Chondrocyte (in vitro differentiated cells): ENCODE data around the gene XPR1. TPM values are rescaled to one million over a fixed set of nuclear protein-coding genes. Genes with fewer than 3 reads are reported as not detected.
"Not testable (repeated sequence)": the region's sequence is repeated elsewhere in the genome, so short reads cannot be mapped to it uniquely, and the experiment has no call there.

Source experiments
- DNase-seq: peaks from one replicate; pipeline ENCODE4 v3.0.0; 2021; ENCODE audit warnings: mixed read lengths, low spot score
- H3K27ac Mint-ChIP-seq: one replicate; pipeline ENCODE4 v1.8.0; 2021; ENCODE audit warnings: mild to moderate bottlenecking, moderate library complexity, mixed read lengths; ENCODE audit not compliant: unreplicated experiment
- H3K27me3 Mint-ChIP-seq: 2 replicates; pipeline ENCODE4 v1.8.0; 2021; ENCODE audit warnings: low read depth, mixed read lengths
- H3K36me3 Mint-ChIP-seq: 2 replicates; pipeline ENCODE4 v1.8.0; 2021; ENCODE audit warnings: low read depth, mixed read lengths
- H3K4me1 Mint-ChIP-seq: 2 replicates; pipeline ENCODE4 v1.8.0; 2021; ENCODE audit warnings: low read depth, mild to moderate bottlenecking, mixed read lengths
- H3K4me3 Mint-ChIP-seq: one replicate; pipeline ENCODE4 v1.8.0; 2021; ENCODE audit warnings: mild to moderate bottlenecking, moderate library complexity, mixed read lengths; ENCODE audit not compliant: unreplicated experiment
- H3K9me3 Mint-ChIP-seq: 2 replicates; pipeline ENCODE4 v1.8.0; 2021; ENCODE audit warnings: low read depth, mixed read lengths
- CTCF ChIP-seq: fragments of 200-600 bp; sonication (generic); IDR thresholded peaks from 2 replicates; pipeline ENCODE4 v1.5.0; 2021; ENCODE audit warnings: antibody characterized with exemption, mild to moderate bottlenecking, moderate library complexity
- total RNA-seq: library from RNA; stranded (reverse); gene quantifications from 3 replicates; pipeline ENCODE4 v1.2.1, GENCODE V29; 2021

XPR1 gene
- total RNA-seq, 1 donor from 2014 or later, result 24.9 TPM

GRCh38 chr1:180695282-180695681 lies 63.5 kb downstream of the XPR1 start:
- no peaks in the 10 kb centered on the region for H3K27me3 Mint-ChIP-seq
- TF ChIP-seq CTCF, result no peak
- peaks cover 15% of the 10 kb centered on the region for H3K36me3 Mint-ChIP-seq
- peaks cover 10% of the 10 kb centered on the region for H3K4me1 Mint-ChIP-seq
- peaks cover 31% of the 10 kb centered on the region for H3K9me3 Mint-ChIP-seq
- no peak overlapping the region for H3K27ac Mint-ChIP-seq
- no peak overlapping the region for H3K4me3 Mint-ChIP-seq
- DNase-seq, result no peak

- no peak for TF ChIP-seq CTCF
- peaks cover 9% of the 10 kb centered on the region for H3K4me1 Mint-ChIP-seq
- H3K4me3 Mint-ChIP-seq, result no peak overlapping the region
- H3K27ac Mint-ChIP-seq, result no peak overlapping the region
- peaks cover 15% of the 10 kb centered on the region for H3K36me3 Mint-ChIP-seq
- H3K9me3 Mint-ChIP-seq, result peaks cover 31% of the 10 kb centered on the region
- no peak for DNase-seq
- no peaks in the 10 kb centered on the region for H3K27me3 Mint-ChIP-seq
Observed at GRCh38 chr1:180696361-180696760, 64.5 kb downstream of the XPR1 start.

GRCh38 chr1:180698580-180698979 lies 66.8 kb downstream of the XPR1 start:
- Mint-ChIP-seq H3K4me3 (no peak overlapping the region), H3K4me1 (no peaks in the 10 kb centered on the region), H3K27ac (no peak overlapping the region), H3K9me3 (peaks cover 41% of the 10 kb centered on the region), H3K27me3 (no peaks in the 10 kb centered on the region), H3K36me3 (peaks cover 17% of the 10 kb centered on the region)
- no peak for TF ChIP-seq CTCF
- DNase-seq, result no peak

- not testable (repeated sequence) for H3K4me1 Mint-ChIP-seq, DNase-seq, H3K27ac Mint-ChIP-seq
Observed at GRCh38 chr1:180702376-180702775, 70.6 kb downstream of the XPR1 start.

GRCh38 chr1:180710746-180711145 lies 78.9 kb downstream of the XPR1 start:
- H3K4me3 Mint-ChIP-seq, result not testable (repeated sequence)

More at GRCh38 chr1:180702376-180702775, 70.6 kb downstream of the XPR1 start:
- not testable (repeated sequence) for H3K4me3 Mint-ChIP-seq, H3K27me3 Mint-ChIP-seq
- Mint-ChIP-seq H3K36me3 (peaks cover 11% of the 10 kb centered on the region), H3K9me3 (peaks cover 25% of the 10 kb centered on the region)

GRCh38 chr1:180711260-180711659 lies 79.4 kb downstream of the XPR1 start:
- H3K36me3 Mint-ChIP-seq, H3K4me1 Mint-ChIP-seq, H3K9me3 Mint-ChIP-seq, H3K4me3 Mint-ChIP-seq, DNase-seq, H3K27me3 Mint-ChIP-seq, H3K27ac Mint-ChIP-seq: not testable (repeated sequence)

More at GRCh38 chr1:180710746-180711145, 78.9 kb downstream of the XPR1 start:
- not testable (repeated sequence) for H3K27ac Mint-ChIP-seq, H3K4me1 Mint-ChIP-seq, DNase-seq, H3K27me3 Mint-ChIP-seq, H3K9me3 Mint-ChIP-seq, H3K36me3 Mint-ChIP-seq

GRCh38 chr1:180720753-180721152 lies 88.9 kb downstream of the XPR1 start:
- no peaks in the 10 kb centered on the region for H3K36me3 Mint-ChIP-seq
- TF ChIP-seq CTCF, result no peak
- H3K27ac Mint-ChIP-seq, result no peak overlapping the region
- no peaks in the 10 kb centered on the region for H3K9me3 Mint-ChIP-seq
- no peak overlapping the region for H3K4me3 Mint-ChIP-seq
- H3K4me1 Mint-ChIP-seq, result peaks cover 3% of the 10 kb centered on the region
- H3K27me3 Mint-ChIP-seq, result no peaks in the 10 kb centered on the region
- DNase-seq, result no peak
